NCI-H2196 (cell line): Measurements from ENCODE around the gene GFER.
A peak's percentile ranks its signal among the peaks of the same experiment; 100 is the strongest.
"Not testable (repeated sequence)": the region's sequence is repeated elsewhere in the genome, so short reads cannot be mapped to it uniquely, and the experiment has no call there.

Source experiments
- DNase-seq: peaks from one replicate; lab custom pipeline; 2025; ENCODE audit not compliant: unreplicated experiment; lab: John Stamatoyannopoulos, UW

Gene GFER

DNA sequence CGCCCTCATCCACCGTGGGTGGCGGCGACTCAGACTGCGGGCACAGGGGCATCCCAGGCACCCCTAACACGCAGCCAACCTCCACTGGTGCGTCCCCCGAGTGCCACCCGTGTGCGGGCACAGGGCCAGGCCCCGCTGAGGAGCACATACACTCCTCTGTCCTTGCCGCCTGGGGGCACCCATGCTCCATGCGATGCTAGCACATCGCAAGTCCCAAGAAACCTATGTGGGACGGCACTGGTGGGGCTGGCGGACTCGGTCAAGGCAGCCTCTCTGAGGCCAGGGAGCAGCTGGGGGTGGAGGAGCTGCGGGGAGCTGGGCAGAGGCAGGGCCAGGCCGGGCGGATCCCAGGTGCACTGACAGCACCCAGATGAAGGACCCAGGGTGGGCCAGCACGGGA is 21.7 kb downstream of the GFER start:
- DNase-seq, result no peak

GRCh38 chr16:2006317-2006716 is 22.3 kb downstream of the GFER start:
- no peak for DNase-seq

GRCh38 chr16:2007081-2007836 is 23.3 kb downstream of the GFER start:
- no peak for DNase-seq

GRCh38 chr16:2008009-2008526 is 24.1 kb downstream of the GFER start:
- peak; percentile 79 for DNase-seq

- DNase-seq, result no peak
These were observed 24.7 kb downstream of the GFER start for GRCh38 chr16:2008631-2009163.

DNA sequence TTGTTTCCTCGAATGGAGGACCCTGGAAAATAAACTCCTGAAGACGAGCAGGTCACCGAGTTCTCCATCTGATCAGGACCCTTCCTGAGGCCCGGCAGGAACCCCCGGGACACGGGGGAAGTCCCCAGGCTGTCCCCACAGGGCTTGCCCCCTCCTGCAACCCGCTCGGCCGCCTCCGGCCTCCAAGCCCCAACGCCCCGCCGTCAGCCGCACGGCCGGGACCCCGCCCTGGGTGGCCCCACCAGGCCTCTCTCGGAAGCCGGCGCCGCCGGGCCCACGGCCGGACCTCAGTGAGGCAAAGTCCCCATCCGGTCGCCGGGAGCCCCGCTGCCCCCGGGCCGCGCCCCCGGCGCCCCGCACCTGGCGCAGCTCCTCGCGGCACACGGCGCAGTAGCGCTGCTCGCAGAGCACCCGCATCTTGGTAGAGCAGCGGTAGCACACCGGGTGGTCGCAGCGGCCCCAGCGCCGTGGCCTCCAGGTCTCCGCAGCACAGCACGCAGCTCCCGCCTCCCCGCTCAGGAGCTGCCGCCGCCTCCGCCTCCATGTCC is 25.2 kb downstream of the GFER start:
- DNase-seq, result no peak

- DNase-seq, result peak; percentile 87
These were observed 26.0 kb downstream of the GFER start, which contains the start of gene ZNF598 for GRCh38 chr16:2009791-2010510. Gene ZNF598 (minus strand): TSS chr16:2009821.

DNA sequence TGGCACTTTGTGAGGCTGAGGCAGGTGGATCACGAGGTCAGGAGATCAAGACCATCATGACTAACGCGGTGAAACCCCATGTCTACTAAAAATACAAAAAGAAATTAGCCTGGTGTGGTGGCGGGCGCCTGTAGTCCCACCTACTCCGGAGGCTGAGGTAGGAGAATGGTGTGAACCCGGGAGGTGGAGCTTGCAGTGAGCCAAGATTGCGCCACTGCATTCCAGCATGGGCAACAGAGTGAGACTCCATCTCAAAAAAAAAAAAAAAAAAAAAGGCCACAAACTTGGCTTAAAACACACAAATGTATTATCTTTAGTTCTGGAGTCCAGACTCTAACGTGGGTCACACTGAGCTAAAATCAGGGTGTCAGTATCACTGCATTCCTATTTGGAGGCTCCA is 27.7 kb downstream of the GFER start:
- not testable (repeated sequence) for DNase-seq

DNA sequence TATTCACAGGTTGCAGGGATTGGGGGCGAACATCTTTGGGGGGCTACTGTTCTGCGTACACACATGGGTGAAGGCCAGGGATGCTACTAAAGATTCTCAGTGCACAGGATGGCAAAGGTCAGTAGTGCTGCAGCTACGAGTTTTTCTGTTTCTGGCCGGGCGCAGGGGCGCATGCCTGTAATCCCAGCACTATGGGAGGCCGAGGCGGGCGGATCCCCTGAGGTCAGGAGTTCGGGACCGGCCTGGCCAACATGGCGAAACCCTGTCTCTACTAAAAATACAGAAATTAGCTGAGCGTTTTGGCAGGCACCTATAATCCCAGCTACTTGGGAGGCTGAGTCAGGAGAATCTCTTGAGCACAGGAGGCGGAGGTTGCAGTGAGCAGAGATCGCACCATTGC is 29.5 kb downstream of the GFER start:
- no peak for DNase-seq

- no peak for DNase-seq
These were observed 31.3 kb downstream of the GFER start for GRCh38 chr16:2015117-2015946.

DNA sequence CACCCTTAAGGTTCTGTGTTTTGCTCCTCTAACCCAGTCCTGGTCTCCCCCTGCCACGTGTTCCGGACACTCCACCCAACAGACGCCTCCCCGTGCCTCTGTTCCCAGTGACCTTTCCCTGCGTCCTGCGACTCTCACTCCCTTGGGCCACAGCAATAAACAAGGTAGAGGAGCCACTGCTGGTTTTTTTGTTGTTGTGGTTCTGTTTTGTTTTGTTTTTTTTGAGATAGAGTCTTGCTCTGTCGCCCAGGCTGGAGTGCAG is 31.9 kb downstream of the GFER start:
- no peak for DNase-seq

- DNase-seq, result no peak
These were observed 32.5 kb downstream of the GFER start for GRCh38 chr16:2016407-2016922.

- no peak for DNase-seq
These were observed 35.5 kb downstream of the GFER start, which contains the start of gene NPW for GRCh38 chr16:2019518-2019920. Gene NPW (plus strand): TSS chr16:2019785.

- no peak for DNase-seq
These were observed 36.2 kb downstream of the GFER start for GRCh38 chr16:2019921-2020831.

GRCh38 chr16:2022723-2023091 is 38.7 kb downstream of the GFER start:
- no peak for DNase-seq

DNA sequence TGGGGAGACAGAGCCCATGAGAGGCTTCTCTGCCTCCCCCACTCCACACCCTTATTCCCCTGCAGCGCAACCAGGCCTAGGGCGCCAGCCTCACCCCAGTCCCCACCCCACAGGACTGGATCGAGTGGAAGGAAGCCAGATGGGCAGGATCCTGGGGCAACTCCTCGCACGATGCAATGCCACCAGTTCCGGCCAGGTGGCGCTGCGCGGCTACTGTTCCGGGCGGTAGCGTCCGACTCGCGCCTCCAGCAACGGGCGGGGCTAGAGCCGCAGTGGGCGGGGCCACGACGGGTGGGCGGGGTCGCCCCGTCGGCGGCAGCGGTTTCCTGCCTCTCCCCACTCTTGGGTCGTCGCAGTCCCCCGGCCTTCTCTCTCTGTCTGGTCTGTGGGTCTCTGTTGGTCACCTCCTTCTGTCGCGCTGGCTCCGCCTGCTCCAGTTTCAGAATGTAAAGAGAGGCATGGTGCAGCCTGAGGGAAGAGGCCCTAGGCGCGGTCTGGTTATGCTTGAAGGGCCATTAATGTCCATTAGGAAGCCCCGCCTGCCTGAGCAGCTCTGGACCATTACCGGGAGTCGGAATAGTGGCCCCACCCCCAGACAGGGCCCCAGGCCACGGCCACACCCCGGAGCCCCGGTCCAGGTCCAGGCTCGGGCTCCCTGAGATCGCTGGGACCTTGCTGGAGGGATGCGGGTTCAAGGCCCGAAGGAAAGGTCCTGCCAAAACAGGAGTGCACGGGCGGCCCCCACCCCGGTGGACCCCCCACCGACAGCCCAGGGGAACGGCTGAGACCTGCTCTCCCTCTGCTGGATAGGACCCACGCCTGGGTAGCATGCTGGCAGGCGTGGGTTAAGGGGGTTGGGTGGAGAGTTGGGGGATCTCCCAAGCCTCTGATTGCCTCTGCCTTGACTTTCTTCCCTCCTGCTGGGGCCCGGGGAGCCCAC is 39.4 kb downstream of the GFER start:
- DNase-seq, result peak; percentile 92

DNA sequence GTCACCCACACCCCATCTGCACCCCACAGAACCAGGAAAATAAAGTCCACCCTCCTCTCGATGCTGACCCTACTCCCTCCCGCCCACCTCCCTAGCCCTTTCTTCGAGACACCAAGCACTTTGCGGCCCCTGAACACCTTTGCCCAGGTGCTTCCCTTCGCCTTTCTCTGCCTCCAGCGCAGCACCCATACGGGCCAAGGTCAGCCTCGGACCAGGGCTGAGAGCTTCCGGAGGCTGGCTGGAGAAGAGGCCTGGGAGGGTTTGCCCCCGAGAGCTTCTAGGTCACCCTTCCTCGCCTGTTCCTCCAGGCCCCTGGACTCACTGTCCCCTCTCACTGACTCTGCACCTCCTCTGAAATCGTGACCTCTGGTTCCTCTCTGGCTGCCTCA is 40.0 kb downstream of the GFER start:
- no peak for DNase-seq

- DNase-seq, result no peak
These were observed 41.3 kb downstream of the GFER start for GRCh38 chr16:2025251-2025650.
